ENCODE data around the gene COA5. TPM values are rescaled to one million over a fixed set of nuclear protein-coding genes. Genes with fewer than 3 reads are reported as not detected.

COA5 gene
- total RNA-seq, 1 donor from 2014 or later: 23.3 TPM

DNA sequence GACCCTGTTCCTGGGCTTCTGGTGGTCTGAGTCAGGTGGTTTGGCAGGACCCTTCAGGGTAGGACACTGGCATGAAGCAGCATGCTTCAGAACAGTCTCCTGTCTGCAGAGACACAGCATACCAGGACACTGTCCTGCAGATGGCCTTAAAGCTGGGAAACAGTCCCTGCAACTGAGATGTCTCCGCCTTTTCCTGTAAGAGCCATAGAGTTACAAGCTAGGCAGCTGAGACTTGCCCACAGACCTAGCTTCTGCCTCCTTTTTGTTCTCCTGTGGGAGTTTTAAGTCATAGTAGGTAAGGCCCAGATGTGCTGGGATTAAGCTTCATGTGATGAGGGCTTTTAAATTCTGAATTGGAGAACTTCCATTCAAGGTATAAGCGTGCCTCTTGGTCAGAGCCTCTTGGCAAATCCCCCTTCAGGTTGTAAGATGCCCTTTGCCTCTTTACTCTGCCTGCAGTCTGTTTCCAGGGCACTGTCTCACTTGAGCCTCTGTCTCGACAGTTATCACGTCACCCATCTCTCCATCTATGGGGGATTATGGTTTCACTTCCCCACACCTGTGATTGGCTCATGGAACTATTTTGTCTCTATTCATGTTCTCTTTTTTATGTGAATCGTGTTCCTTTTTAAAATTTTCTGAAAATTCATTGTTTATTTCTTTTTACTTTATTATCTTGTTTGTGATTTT, 51.8 kb downstream of the COA5 start:
- intact Hi-C loops (cut with micrococcal nuclease): no loop called here

- intact Hi-C loops (cut with micrococcal nuclease): no loop called here
These were observed 52.6 kb downstream of the COA5 start for GRCh38 chr2:98555696-98556095.

GRCh38 chr2:98554116-98554861, 54.0 kb downstream of the COA5 start:
- intact Hi-C loops (cut with micrococcal nuclease): loop anchor here (1.0 kb wide), 1 partner anchor 60 kb away; no protein-coding TSS in a partner anchor

DNA sequence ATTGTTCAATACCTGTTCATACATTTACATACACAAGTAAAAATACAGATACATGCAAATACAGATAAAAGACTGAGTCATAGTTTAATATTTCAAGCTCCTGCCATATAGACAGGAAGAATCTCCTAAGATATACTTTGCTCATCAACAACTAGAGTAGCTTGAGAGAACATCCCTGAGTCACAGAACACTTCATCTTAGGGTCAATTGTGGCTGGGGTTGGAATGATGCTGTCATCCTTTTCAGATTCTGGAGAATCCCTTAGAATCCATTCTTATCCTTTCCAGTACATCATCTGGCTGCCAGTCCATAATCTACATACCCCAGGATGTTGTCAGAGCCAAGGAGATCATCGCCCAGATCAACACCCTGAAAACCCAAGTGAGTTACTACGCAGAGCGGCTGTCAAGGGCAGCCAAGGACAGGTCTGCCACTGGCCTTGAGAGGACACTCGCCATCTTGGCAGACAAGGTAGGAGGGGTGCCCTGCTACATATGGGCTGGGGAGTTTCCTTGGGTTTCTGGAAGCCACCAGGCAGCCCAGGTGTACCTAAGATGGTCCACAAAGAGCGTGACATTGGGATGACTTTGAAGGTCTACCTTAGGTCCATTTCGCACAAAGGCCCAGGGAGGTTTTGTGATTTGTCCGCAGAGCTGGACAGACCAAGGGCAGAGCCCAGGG, 55.7 kb downstream of the COA5 start:
- intact Hi-C loops (cut with micrococcal nuclease): no loop called here

DNA sequence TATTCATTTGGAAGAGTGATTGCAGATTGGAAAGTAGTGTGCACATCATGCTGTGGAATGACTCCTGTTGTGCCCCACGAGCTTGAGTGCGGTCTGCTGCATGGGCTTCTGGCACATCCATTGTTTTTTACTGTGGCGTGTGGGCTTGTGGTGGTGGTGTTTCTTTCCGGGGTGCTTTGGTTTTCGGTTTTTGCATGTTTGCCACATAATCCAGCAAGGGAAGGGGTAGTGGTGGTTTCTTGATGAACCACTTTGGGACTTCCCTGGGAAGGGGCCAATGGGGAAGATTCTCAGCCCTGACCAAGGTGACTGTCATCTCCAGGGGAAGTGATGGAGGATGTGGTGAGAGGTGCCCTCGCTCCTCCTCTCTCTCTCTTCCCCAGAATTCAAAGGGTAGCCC, 57.0 kb downstream of the COA5 start:
- intact Hi-C loops (cut with micrococcal nuclease): loop anchor here (2.0 kb wide), 3 partner anchors 87 to 139 kb away; no protein-coding TSS in a partner anchor

DNA sequence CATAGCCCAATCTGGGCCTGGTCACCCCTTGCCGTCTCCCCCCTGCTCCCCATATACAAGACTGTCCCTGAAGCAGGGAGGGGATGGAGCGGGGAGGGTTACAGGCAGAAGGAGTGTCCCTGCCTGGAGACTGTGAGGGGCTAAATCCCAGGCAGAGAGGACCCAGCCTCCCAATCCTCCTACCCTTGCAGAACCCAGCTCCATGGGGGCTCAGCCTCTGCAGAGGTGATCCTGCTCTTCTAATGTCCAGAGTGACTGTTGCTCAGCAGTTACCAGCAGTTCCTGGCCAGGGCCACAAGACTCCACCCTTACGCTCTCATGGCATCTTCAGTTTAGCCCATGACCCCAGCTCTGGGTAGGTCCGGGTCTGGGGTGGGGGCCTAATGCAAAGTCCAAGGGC, 58.1 kb downstream of the COA5 start:
- intact Hi-C loops (cut with micrococcal nuclease): loop anchor here (2.0 kb wide), 3 partner anchors 85 to 137 kb away; no protein-coding TSS in a partner anchor

Other genes with a start within 250 kb of the COA5 start
- gene INPP4A, start 163.7 kb downstream of the COA5 start, total RNA-seq: 158 and 174 TPM in 2 replicates
- gene UNC50, start 77 bp upstream of the COA5 start, total RNA-seq: 29.1 and 32.8 TPM in 2 replicates
- 120 and 122 TPM in 2 replicates for gene MGAT4A, start 122.6 kb upstream of the COA5 start, total RNA-seq